Peyer's patch (tissue), 4 donors: ENCODE results near the gene CCDC150.

Source experiments
- CTCF ChIP-seq, 6 experiments: fragments of 450-650 bp in 4 of 6; fragments of 200-600 bp in 2 of 6; sonication (generic) in 1 of 6; IDR thresholded peaks; one replicate each; pipeline ENCODE4 v1.5.1; 2017 to 2019; ENCODE audit warnings: antibody characterized with exemption in 6 of 6, mild to moderate bottlenecking in 3 of 6, moderate library complexity in 1 of 6
- POLR2A ChIP-seq, 2 donors: fragments of 450-650 bp; IDR thresholded peaks; one replicate each; pipeline ENCODE4 v1.5.1; 2017; ENCODE audit warnings: antibody characterized with exemption in 2 of 2, mild to moderate bottlenecking in 2 of 2, moderate library complexity in 2 of 2

GRCh38 chr2:196652869-196653268, 13.4 kb downstream of the CCDC150 start:
- TF ChIP-seq CTCF (IDR thresholded peaks at IDR 0.05) (no peak), POLR2A (IDR thresholded peaks at IDR 0.05) (no peak)
